DND-41 (cell line): Measurements from ENCODE around the gene TTPAL.

Experiments
- CTCF ChIP-seq: IDR thresholded peaks from 2 replicates; pipeline ENCODE4 v1.5.1; 2012; ENCODE audit warnings: borderline replicate concordance, low read length, moderate library complexity, mild to moderate bottlenecking; ENCODE audit not compliant: poor library complexity, severe bottlenecking; ENCODE audit errors: extremely low read depth
- EZH2 ChIP-seq: IDR thresholded peaks from 3 replicates; pipeline ENCODE4 v1.6.1; 2012; ENCODE audit warnings: borderline replicate concordance, low read depth, mild to moderate bottlenecking, moderate library complexity, low read length, inconsistent platforms; ENCODE audit not compliant: severe bottlenecking

DNA sequence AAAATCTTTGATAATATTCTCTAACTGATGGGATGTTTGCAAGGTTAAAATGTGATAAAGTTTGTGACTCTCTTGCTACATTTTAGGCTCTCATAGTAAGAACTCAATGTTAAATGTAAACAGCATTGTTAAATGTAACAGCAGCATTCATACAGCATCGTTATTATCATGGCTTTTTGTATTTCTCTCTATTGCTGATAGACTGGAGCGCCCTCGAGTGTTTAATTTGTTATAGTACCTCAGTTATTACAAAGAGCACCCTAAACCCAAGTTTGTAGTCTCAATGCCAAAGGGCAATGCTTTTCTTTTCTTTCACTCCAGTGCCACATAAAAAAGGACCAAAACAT is 14.9 kb upstream of the TTPAL start:
- peak; percentile 48 for TF ChIP-seq CTCF
- no peak for TF ChIP-seq EZH2
